ENCODE measurements around the gene UBL3. TPM values are rescaled to one million over a fixed set of nuclear protein-coding genes. Genes with fewer than 3 reads are reported as not detected.

UBL3 gene
- total RNA-seq, 2 experiments from 2014 or later: 7.2 to 8.1 TPM

GRCh38 chr13:29877456-29878078, 27.1 kb upstream of the UBL3 start:
- Mint-ChIP-seq H3K27me3 (peaks cover 9% of the 10 kb centered on the region), H3K36me3 (ENCODE audit: low read depth) (no peaks in the 10 kb centered on the region), H3K4me1 (ENCODE audit: low read depth) (no peaks in the 10 kb centered on the region), H3K27ac (no peak overlapping the region), H3K4me3 (no peak overlapping the region), H3K9me3 (no peaks in the 10 kb centered on the region)
- CTCF ChIA-PET: interaction anchor here (1.8 kb wide), 1 partner anchor 46 kb away, joined by 4 read pairs; no protein-coding TSS in a partner anchor
- POLR2A ChIA-PET: interaction anchor here (0.6 kb wide), 1 partner anchor 63 kb away, joined by 5 read pairs; no protein-coding TSS in a partner anchor
- intact Hi-C loops (cut with micrococcal nuclease): no loop called here
- no peak for TF ChIP-seq CTCF (IDR thresholded peaks at IDR 0.05)
- DNase-seq: no peak
- no peak for ATAC-seq

GRCh38 chr13:29875646-29876045, 25.2 kb upstream of the UBL3 start:
- Mint-ChIP-seq H3K9me3 (no peaks in the 10 kb centered on the region), H3K4me3 (no peak overlapping the region), H3K36me3 (ENCODE audit: low read depth) (no peaks in the 10 kb centered on the region), H3K27ac (no peak overlapping the region), H3K4me1 (ENCODE audit: low read depth) (no peaks in the 10 kb centered on the region), H3K27me3 (peaks cover 9% of the 10 kb centered on the region)
- no peak for TF ChIP-seq CTCF (IDR thresholded peaks at IDR 0.05)
- DNase-seq (no peak), ATAC-seq (no peak)
- POLR2A ChIA-PET: no interaction called here
- intact Hi-C loops (cut with micrococcal nuclease): no loop called here
- CTCF ChIA-PET: no interaction called here

GRCh38 chr13:29868581-29868980, 18.2 kb upstream of the UBL3 start:
- ChIA-PET CTCF (interaction anchor here (0.9 to 1.6 kb wide), 2 partner anchors 56 to 98 kb away, joined by 3 read pairs; no protein-coding TSS in a partner anchor), POLR2A (no interaction called here)
- no peaks in the 10 kb centered on the region for H3K36me3 Mint-ChIP-seq (ENCODE audit: low read depth)
- no peaks in the 10 kb centered on the region for H3K9me3 Mint-ChIP-seq
- ATAC-seq (no peak), DNase-seq (no peak)
- intact Hi-C loops (cut with micrococcal nuclease): no loop called here
- H3K4me1 Mint-ChIP-seq (ENCODE audit: low read depth): no peaks in the 10 kb centered on the region
- TF ChIP-seq CTCF (IDR thresholded peaks at IDR 0.05): no peak
- H3K27ac Mint-ChIP-seq: no peak overlapping the region
- H3K27me3 Mint-ChIP-seq: no peaks in the 10 kb centered on the region
- H3K4me3 Mint-ChIP-seq: no peak overlapping the region

GRCh38 chr13:29865934-29866333, 15.5 kb upstream of the UBL3 start:
- DNase-seq: no peak
- H3K4me3 Mint-ChIP-seq: no peak overlapping the region
- ChIA-PET POLR2A (no interaction called here), CTCF (no interaction called here)
- H3K36me3 Mint-ChIP-seq (ENCODE audit: low read depth): no peaks in the 10 kb centered on the region
- H3K27ac Mint-ChIP-seq: no peak overlapping the region
- no peaks in the 10 kb centered on the region for H3K4me1 Mint-ChIP-seq (ENCODE audit: low read depth)
- H3K9me3 Mint-ChIP-seq: no peaks in the 10 kb centered on the region
- ATAC-seq: no peak
- no peak for TF ChIP-seq CTCF (IDR thresholded peaks at IDR 0.05)
- intact Hi-C loops (cut with micrococcal nuclease): no loop called here
- peaks cover 3% of the 10 kb centered on the region for H3K27me3 Mint-ChIP-seq

GRCh38 chr13:29861694-29862110, 11.3 kb upstream of the UBL3 start:
- TF ChIP-seq CTCF (IDR thresholded peaks at IDR 0.05): no peak
- Mint-ChIP-seq H3K4me1 (ENCODE audit: low read depth) (peaks cover 2% of the 10 kb centered on the region), H3K27ac (no peak overlapping the region), H3K36me3 (ENCODE audit: low read depth) (no peaks in the 10 kb centered on the region), H3K27me3 (peaks cover 3% of the 10 kb centered on the region), H3K9me3 (no peaks in the 10 kb centered on the region), H3K4me3 (no peak overlapping the region)
- no peak for DNase-seq
- CTCF ChIA-PET: no interaction called here
- no peak for ATAC-seq
- intact Hi-C loops (cut with micrococcal nuclease): no loop called here
- POLR2A ChIA-PET: interaction anchor here (2.3 kb wide), 1 partner anchor 12 kb away, joined by 8 read pairs; the partner anchor contains the start of gene UBL3
